ENCODE measurements around the gene RILPL1.
"Not testable (repeated sequence)": the region's sequence is repeated elsewhere in the genome, so short reads cannot be mapped to it uniquely, and the experiment has no call there.

RILPL1 gene

DNA sequence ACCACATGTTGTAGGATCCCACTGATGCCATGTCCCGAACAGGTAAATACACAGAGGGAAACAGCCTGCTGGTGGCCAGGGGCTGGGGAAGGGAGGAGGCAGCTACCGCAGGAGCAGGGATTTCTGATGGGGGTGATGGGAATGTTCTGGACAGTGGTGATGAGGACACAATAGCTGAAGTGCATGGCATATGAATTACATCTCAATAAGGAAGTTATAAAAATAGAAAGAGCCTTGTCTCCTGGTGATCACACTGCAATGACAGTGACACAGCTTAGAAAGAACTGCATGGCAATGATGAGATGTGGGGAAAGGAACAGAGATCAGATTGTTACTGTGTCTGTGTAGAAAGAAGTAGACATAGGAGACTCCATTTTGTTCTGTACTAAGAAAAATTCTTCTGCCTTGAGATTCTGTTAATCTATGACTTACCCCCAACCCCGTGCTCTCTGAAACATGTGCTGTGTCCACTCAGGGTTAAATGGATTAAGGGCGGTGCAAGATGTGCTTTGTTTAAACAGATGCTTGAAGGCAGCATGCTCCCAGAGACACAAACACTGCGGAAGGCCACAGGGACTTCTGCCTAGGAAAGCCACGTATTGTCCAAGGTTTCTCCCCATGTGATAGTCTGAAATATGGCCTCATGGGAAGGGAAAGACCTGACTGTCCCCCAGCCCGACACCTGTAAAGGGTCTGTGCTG, 41.0 kb downstream of the RILPL1 start:
- DNase-seq, result not testable (repeated sequence)

DNA sequence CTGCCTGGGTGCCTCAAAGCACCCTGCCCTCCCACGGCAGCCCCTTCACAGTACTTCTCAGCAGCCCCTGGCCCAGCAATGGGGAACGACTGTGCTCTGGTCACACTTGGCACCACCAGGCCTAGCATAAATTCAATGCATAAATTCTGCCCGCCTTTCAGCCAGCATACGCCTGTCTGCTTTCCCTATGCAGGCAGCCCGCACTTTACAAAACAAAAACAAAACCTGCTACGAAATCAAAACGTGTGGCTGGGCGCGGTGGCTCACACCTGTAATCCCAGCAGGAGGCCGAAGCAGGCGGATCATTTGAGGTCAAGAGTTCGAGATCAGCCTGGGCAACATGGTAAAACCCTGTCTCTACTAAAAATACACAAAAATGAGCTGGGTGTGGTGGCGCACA, 42.0 kb downstream of the RILPL1 start:
- DNase-seq, result no peak

DNA sequence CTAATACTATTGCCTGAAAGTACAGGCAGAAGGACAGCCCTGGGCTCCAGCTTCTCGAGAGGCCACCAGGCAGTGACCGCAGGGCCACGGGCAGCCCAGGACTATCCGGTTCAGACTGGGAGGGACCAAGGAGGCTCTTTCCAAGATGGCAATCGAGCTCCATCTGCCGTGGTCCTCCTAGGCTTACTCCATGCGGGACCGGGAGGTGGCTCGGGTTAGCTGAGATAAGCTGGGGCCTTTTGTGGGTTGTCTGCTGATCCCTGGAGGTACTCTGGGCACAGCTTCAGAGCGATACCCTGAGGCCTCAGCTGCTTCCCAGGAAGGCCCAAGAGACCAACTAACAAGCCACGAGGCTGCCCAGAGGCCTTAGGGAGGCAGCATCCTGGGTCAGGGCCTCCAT, 42.5 kb downstream of the RILPL1 start:
- no peak for DNase-seq

DNA sequence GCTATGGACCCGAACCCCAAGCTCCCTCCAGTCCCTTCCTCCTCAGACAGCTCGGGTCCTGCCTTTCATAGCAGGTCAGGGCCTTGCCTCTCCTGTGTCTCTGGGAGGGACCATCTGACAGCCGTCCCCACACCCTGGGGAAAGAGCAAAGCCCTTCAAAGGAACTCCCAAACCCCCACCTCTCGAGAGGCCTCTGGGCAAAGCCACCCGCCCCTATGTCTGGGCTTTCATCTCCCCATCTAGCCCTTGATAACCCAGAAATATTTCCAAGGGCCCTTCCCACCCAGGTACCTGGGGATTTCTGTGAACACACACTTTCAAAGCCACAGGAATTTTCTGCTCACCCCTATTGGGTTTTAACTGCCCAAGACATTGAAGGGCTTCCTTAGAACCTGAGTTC, 43.4 kb downstream of the RILPL1 start:
- DNase-seq, result no peak

DNA sequence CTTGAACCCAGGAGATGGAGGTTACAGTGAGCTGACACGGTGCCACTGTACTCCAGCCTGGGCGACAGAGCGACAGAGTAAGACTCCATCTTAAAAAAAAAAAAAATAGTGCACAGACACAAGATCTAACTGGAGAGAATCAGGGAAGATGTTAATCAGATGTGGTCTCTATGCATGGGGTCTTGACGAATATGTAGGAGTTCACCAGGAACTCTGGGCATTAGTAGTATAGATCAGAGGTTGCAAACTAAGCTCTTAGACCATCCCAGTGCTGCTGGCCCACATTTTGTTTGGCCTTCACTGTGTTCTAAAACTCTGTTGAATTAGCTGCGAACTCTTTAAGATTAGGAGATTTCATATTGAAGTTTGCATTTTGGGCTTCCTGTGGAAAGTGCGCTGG, 43.9 kb downstream of the RILPL1 start:
- DNase-seq, result no peak

DNA sequence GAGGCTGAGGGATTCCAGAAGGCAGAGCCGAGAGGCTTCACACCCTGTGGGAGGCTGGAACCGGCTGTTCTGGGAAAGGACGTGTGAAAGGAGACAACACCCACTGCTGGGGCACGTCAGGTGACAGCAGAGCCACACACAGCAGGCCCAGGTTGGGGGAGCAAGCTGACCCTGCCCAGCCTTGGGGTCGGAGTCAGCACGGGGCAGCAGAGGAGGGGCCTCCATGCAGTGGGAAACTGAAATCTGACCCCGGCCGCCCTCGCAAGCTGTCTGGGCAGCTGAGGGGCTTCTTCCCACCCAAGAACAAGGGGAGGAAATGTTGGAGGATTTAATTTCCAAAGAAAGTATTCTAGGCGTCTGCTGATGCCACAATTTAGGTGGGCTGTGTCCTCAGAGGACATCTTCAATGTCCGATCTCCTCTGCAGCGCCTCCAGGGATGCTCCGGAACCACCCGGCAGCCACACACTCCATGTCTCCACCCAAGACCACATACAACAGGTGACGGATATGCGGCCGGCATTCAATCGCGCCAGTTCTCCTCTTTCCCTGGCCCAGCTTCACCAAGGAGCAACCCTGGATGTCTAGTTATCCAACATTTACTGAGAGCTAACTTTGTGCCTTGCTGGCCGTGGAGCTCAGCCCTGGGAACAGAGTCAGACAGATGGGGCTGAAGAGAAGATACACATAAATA, 44.8 kb downstream of the RILPL1 start:
- no peak for DNase-seq

DNA sequence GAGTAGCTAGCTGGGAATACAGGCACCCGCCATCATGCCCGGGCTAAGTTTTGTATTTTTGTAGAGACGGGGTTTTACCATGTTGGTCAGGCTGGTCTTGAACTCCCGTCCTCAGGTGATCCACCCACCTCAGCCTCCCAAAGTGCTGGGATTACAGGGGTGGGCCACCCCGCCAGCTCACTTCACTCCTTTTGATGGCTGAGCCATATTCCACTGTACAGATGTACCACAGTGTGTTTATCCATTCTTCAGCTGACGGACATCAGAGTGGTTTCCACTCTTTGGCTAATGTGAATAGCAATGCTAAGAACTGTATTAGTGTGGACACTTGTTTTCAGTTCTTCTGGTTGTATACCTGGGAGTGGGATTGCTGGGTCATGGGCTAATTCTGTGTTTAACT, 46.1 kb downstream of the RILPL1 start:
- DNase-seq, result no peak

DNA sequence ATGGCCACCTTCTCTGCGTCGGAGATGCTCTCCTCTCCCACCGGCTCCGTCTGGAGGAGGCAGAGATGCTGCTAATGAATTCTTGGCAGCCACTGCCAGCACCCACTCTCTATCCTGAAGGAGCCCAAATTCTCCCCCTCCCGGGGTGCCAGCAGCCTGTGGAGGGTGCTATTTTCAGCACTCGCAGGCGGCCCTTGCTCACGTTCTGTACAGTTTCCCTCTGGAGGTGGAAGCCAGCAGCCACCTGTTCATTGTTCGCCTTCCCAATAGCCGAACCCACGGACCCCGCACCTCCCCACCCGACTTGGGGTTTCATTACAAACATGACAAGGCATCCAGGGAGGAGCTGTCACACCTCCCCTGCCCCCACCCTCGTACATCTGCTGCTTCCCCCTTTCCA, 47.8 kb downstream of the RILPL1 start:
- DNase-seq, result no peak

DNA sequence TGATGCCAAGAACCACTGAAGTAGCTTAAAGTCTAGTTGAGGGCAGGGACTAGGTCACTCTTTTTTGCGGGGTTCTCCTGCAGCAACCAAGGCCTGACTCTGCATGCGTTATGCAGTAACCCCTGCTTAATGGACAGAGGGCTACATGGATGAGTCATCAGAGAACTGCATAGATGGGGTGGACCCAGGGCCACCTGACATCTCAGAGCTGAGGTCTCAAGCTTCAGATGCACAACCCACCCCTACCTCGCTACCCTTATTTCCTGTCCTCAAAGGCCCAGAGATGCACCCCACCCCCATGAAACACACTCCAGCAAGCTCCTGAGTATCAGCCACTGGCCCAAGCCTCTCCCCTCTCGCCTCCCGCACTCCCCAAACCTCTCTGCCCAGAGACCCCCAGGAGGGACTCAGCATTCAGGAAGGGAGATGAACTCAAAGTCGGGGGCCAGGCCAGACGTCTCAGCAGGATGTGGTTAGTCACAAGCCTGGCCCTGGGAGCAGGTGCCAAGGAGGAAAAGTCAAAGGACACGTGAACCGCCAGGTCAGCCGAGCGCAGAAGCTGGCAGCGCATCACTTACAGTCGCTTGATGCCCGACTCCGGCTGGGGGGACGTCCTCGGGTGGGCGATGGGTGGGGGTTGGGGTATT, 49.8 kb downstream of the RILPL1 start:
- DNase-seq, result no peak

DNA sequence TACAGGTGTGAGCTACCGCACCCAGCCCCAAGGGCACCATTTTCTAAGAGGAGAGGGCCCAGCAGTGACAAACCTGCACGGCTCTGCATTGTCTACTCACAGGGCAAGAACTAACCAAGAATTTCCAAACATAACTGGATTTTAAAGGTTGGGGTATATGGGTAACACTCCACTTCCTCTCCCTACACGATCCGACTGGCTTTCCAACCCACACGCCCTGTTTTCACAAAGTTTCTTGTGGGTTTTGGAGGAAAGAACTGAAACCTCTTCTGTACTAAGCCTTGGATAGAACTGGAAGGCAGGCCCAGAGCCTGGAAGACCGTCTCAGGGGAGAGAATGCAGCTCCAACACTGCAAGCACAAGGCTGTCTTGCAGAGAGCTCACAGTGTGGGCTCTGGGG, 50.6 kb downstream of the RILPL1 start:
- DNase-seq, result no peak

DNA sequence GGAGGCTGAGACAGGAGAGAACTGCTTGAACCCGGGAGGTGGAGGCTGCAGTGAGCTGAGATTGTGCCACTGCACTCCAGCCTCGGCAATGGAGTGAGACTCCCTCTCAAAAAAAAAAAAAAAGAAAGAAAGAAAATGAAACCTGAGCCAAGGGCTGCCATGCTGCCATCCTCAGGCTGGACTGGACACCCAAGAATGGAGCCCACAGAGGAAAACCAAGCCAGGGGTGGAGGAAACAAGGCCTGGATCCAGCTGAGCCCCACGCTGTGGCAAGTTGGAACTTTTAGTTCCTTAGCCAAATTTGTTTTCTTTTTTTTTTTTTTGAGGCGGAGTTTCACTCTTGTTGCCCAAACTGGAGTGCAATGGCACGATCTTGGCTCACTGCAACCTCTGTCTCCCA, 52.3 kb downstream of the RILPL1 start:
- not testable (repeated sequence) for DNase-seq

DNA sequence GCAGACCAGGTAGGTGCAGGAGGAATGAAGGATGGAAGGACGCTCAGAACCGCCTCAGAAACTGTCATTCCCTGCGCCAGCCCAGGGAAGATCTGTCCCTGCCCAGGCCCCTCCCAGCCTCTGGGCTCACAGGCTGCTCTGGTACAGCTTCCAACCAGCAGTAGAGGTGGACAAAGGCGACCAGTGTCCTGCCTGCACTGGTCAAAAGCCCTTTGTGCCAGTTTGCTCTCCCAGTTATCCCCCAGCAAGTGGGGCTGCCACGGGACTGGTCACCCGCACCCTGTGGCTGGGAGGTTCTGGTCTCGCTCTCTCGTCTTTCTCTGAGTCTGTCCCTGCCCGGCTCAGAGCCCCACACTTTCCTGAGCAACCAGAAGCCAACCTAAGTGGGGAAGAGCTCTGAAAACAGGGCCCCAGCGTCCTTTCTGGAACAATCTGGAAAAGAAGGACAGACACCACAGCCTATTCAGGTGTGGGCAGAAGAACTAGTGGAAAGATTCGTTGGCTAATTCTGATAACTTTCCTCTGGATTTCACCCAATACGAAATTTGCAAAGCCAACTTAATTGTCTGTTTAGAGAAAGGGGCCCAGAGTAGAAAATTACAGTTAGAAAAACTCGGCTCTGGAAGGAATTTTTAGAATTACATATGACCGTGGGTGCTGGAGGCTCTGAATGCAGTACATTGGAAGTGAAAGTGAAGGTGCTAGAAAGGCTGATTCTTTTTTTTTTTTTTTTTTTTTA, 53.9 kb downstream of the RILPL1 start:
- DNase-seq, result no peak

DNA sequence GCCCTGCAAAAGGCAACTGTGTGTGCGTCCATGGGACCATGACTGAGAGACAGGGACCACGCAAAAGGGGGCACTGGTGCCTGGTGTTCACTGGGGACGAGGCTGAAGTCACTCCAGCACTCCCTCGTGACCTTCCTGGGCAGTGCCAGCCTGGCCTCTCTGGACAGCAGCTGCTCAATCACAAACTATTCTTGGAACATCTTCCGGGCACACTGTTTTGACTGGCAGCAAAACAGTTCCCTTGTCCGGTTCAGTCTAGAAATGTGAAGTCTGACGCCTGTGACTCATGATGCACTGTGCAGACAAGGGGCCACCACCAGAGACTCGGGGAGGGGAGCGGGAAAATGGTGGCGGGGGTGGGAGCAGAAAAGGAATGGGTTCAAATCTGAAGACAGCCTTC, 54.8 kb downstream of the RILPL1 start:
- DNase-seq, result no peak

DNA sequence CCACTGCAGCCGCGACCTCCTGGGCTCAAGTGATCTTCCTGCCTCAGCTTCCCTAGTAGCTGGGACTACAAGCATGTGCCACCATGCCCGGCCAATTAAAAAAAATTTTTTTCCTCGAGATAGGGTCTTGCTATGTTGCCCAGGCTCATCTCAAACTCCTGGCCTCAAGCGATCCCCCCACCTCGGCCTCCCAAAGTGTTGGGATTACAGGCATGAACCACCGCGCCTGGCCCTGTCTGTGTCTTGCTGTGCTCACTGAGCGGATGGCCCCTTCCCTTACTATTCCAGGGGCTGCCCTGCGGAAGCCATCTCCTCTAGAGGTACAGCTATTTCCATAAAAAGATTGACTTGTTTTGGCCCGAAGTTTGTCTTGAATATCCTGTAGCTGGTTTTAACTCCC, 55.5 kb downstream of the RILPL1 start:
- DNase-seq, result no peak

DNA sequence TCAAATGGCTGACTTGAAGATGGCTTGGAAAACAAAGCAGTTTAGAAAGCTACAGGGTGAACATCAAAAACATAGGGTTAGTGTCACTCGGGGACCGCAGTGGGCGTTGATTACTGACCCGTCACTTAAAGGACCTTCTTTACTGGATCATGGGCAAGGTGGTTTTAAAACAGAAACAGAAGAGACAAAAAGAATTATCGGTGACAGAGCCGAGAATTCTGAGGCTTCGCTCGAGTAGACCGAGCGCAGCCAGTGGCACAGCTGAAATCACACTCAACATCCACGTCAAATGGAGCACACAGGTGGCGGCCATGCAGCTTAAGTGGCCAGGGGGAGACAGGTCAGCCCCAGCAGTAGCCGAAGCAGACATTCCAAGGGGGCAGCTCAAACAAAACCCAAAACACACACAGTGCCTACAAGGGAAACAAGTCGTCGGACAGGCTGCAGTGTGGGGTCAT, 58.2 kb downstream of the RILPL1 start:
- DNase-seq, result no peak

DNA sequence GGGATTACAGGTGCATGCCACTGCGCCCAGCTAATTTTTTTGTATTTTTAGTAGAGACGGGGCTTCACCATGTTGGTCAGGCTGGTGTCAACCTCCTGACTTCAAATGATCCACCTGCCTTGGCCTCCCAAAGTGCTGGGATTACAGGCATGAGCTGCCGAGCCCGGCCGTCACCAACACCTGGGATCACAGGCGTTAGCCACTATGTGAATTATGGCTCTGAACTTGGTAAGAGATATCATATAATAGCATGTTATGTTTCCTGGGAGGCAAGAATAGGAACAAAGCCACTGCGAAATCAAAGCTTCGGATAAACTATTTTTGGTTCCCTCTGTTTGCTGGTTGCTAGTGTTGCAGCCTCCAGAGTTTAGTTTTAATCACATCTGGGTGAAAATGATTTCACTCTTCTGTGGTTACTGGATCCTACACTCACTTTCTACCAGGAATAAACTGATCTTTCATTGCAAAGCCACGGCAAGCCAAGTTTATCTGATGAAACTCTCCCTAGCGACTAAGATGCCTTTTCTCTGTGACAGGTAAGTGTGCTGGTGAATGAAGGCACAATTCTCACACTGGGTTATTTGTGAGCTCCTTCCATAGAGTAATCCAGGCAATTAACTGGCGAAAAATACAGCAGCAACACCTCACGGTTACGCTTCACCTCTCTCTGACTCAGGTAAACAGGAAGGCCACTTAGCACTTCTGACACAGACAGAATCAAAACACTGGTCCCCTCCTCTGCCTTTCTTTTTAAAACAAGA, 58.9 kb downstream of the RILPL1 start:
- no peak for DNase-seq

DNA sequence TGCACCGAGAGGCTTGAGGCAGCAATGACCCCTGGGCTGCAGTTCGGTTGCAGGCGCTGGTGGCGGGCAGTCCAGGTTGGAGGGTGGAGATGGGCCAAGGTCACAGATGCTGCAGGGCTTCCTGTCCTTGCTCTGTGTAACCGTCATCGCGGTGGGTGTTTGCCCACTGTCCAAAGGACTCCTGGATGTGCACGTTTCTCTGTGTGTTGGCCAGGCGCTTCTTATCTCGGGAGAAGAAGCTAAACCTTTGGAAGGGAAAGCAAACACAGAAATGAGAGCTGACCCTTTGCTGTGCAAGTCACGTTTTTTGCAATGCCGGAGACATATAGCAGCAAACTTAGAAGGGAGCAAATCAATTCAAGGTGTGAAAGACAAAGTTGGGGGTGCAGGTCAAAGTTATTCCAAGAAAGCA, 61.1 kb downstream of the RILPL1 start:
- DNase-seq, result no peak

DNA sequence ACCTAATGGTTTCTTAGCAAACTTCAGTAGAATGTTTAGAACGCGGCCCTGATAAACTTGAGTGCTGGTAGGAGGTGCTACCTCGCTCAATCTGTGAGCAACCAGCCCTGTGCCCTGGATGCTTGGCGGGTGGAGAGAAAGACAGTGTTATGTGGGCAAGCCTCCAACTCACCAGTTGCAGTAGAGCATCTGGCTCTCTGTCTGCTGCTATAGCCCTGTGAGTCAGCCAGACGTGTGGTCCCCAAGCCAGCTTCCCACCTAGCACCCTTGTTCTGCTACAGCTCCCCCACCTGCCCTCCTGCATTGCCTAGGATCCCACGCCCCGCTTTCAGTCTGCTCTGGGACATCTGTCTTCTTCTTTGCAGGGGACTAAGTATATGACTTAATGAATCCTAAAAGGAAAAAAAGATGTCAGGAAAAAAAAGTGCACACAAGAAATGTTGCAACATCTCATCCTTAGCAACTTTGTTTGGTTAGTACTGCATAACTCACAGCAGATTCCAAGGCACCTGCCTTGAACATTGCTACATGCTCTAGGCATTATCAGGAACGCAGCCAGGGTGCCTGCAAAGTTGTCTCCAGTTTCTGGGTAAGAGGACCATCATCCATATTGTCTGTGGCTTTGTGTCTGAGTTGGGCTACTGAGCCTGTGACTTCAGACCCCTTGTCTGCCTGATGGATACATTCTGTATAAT, 62.0 kb downstream of the RILPL1 start:
- no peak for DNase-seq

DNA sequence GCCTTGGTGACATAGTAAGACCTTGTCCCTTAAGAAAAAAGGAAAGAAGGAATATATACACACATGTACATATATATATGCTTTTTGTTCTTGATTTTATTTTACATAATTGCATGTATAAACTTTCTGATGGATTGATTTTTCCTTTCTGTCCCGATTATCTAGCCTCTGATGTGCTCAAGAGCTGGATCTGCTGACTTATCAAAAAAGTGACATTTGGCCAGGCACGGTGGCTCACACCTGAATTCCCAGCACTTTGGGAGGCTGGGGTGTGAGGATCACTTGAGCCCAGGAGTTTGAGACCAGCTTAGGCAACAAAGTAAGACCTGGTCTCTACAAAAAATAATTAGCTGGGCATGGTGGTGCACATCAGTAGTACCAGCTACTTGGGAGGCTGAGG, 63.5 kb downstream of the RILPL1 start:
- DNase-seq, result no peak

DNA sequence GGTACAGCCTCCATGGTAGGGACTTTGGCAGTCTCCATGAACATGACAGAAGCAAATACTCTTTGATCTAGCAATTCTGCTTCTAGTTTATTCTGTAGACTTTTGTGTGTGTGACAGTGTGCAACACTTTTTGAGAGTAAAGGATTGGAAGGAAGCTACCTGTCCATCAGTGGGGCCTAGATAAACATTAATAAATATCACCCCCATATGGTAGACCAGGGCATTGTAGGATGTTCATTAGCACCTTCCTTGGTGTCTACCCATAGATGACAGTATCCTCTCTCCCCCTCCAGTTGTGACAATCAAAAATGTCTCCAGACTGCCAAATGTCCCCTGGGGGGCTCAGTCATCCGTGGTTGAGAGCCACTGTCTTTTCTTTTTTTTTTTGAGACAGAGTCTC, 64.7 kb downstream of the RILPL1 start:
- DNase-seq, result no peak

DNA sequence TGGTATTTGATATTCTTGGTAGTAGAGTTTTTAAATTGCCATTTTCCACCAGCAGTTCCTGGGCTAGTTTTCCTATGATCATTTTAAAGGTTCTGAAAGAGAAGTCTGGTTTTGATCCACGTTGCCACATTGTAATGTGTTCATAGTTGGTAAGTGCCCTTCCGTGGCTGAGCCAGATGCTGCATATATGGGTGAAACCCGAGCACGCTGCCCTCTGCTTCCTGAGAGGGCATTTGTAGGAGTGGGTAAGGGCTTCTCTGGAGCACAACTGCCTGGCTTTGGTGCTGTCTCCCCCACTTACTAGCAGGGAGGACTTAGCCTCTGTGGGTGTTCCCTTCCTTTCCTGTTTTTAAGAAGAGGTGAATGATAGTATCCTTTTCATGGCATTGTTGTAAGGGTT, 68.4 kb downstream of the RILPL1 start:
- DNase-seq, result no peak

DNA sequence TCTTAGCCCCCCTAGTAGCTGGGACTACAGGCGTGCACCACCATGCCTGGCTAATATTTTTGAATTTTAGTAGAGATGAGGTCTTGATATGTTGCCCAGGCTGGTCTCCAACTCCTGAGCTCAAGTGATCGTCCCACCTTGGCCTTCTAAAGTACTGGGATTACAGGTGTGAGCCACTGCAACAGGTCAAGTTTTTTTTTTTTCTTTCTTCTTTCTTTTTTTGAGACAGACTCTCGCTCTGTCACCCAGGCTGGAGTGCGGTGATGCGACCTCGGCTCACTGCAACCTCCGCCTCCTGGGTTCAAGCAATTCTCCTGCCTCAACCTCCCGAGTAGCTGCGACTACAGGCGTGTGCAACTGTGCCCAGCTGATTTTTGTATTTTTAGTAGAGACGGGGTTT, 70.3 kb downstream of the RILPL1 start:
- DNase-seq, result not testable (repeated sequence)
